PC-3 (cell line): ENCODE measurements around the gene MOB1B. TPM values are rescaled to one million over a fixed set of nuclear protein-coding genes. Genes with fewer than 3 reads are reported as not detected.

Experiments used
- ATAC-seq: fragments of 200-7000 bp; cut with Tn5 transposase; 2 replicates; pipeline ENCODE4 v1.9.1; 2020; ENCODE audit warnings: mild to moderate bottlenecking, moderate library complexity
- BruUV-seq: library from RNA; stranded (reverse); fragments of 400-500 nt; replicated peaks from 2 replicates; lab custom pipeline; 2021; lab: Mats Ljungman, UMichigan
- CTCF ChIA-PET: fragments of 300-600 bp; sonication (Branson Sonifier 250); formaldehyde crosslinking; loops from one replicate; lab custom pipeline; 2022; ENCODE audit warnings: antibody characterized with exemption; lab: Charles Lee
- POLR2A ChIA-PET: fragments of 300-600 bp; sonication (Branson Sonifier 250); formaldehyde crosslinking; loops from one replicate; lab custom pipeline; 2022; ENCODE audit warnings: antibody characterized with exemption; ENCODE audit not compliant: unreplicated experiment; lab: Charles Lee
- DNase-seq: peaks from one replicate; pipeline ENCODE4 v3.0.0-alpha.2; 2015
- H2AFZ ChIP-seq: fragments of 300-600 bp; sonication (generic); 2 replicates; pipeline ENCODE4 v1.6.0; 2016; ENCODE audit warnings: antibody characterized with exemption, low read length
- H3F3A ChIP-seq: fragments of 300-600 bp; sonication (generic); one replicate; pipeline ENCODE4 v1.6.0; 2017; ENCODE audit warnings: antibody characterized with exemption, low read length, control low read depth, mild to moderate bottlenecking; ENCODE audit not compliant: unreplicated experiment
- H3K27ac ChIP-seq: fragments of 300-600 bp; sonication (generic); 2 replicates; pipeline ENCODE4 v1.5.1; 2016; ENCODE audit warnings: mild to moderate bottlenecking, low read length
- H3K27me3 ChIP-seq: fragments of 300-600 bp; sonication (generic); 2 replicates; pipeline ENCODE4 v1.6.1; 2016; ENCODE audit warnings: low read length, mixed read lengths
- H3K36me3 ChIP-seq: fragments of 300-600 bp; sonication (generic); 2 replicates; pipeline ENCODE4 v1.6.1; 2016; ENCODE audit warnings: low read depth, mixed run types, low read length, mixed read lengths
- H3K4me1 ChIP-seq: fragments of 300-600 bp; sonication (generic); 2 replicates; pipeline ENCODE4 v1.5.1; 2016; ENCODE audit warnings: low read length; ENCODE audit not compliant: insufficient read depth
- H3K4me2 ChIP-seq: fragments of 300-600 bp; sonication (generic); 2 replicates; pipeline ENCODE4 v1.6.0; 2016; ENCODE audit warnings: low read length
- H3K4me3 ChIP-seq: fragments of 300-600 bp; sonication (generic); 2 replicates; pipeline ENCODE4 v1.5.1; 2016; ENCODE audit warnings: mild to moderate bottlenecking, low read length, mixed read lengths
- H3K79me2 ChIP-seq: fragments of 300-600 bp; sonication (generic); 2 replicates; pipeline ENCODE4 v1.6.1; 2017; ENCODE audit warnings: low read length, mixed read lengths
- H3K9ac ChIP-seq: fragments of 300-600 bp; sonication (generic); 2 replicates; pipeline ENCODE4 v1.6.0; 2016; ENCODE audit warnings: mild to moderate bottlenecking, low read length
- H3K9me2 ChIP-seq: fragments of 300-600 bp; sonication (generic); replicated peaks from 2 replicates; pipeline ENCODE4 v1.6.1; 2016; ENCODE audit warnings: mixed run types, low read length, mixed read lengths
- H3K9me3 ChIP-seq: fragments of 300-600 bp; sonication (generic); 2 replicates; pipeline ENCODE4 v1.6.1; 2016; ENCODE audit warnings: low read length, mixed read lengths
- H4K20me1 ChIP-seq: fragments of 300-600 bp; sonication (generic); 2 replicates; pipeline ENCODE4 v1.6.1; 2016; ENCODE audit warnings: low read length, mixed read lengths
- CTCF ChIP-seq: fragments of 300-600 bp; sonication (generic); conservative IDR thresholded peaks from 2 replicates; pipeline ENCODE4 v1.5.1; 2017; ENCODE audit warnings: antibody characterized with exemption, low read depth, mild to moderate bottlenecking, low read length
- EZH2 ChIP-seq: fragments of 300-600 bp; sonication (generic); IDR thresholded peaks from one replicate; pipeline ENCODE4 v1.6.1; 2017; ENCODE audit warnings: antibody characterized with exemption, mild to moderate bottlenecking, low read length; ENCODE audit not compliant: unreplicated experiment
- EZH2phosphoT487 ChIP-seq: fragments of 300-600 bp; sonication (generic); IDR thresholded peaks from 2 replicates; pipeline ENCODE4 v1.6.1; 2018; ENCODE audit warnings: mild to moderate bottlenecking, antibody characterized with exemption, low read length, borderline replicate concordance
- intact Hi-C: fragments of 100-400 bp; cut with micrococcal nuclease; formaldehyde crosslinking; loops from 2 replicates; pipeline ENCODE4 v1.9.0; 2023
- total RNA-seq: library from RNA; depleted of rRNA; stranded (reverse); fragments of >200 nt; gene quantifications from 2 replicates; pipeline ENCODE4 v1.2.3, GENCODE V29; 2014

The MOB1B gene
- total RNA-seq, 1 experiment from 2014 or later = 11.4 TPM

DNA sequence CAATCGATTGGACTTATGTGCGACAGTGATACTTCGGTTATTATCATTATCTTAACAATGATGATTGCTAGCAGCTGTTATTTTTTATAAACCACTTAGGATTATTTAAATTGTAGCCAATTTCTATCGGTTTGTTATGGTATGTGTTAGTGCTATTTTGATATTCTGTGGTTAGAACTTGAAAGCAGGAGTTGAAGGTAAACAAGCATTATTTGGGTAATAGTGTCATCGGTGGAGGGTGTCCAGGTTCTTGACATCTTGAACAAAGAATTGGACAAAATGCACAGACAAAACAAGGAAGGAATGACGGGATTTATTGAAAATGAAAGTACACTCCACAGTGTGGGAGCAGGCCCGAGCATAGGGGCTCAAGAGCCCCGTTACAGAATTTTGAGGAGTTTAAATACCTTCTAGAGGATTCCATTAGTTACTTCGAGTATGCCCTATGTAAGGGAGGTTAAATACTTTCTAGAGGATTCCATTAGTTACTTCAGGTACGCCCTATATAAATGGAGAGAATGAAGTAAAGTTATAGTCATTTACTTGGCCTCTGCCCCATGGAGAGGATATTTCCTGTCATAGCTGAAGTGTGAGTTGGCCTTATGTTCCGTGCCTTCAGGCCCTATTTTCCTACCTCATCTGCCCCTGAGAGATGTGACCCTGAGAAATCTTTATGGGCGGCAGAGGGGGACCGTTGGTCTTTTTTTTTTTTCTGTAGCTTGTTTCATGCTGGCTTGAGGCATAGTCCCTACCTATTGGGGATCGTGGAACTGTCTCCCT, 13.1 kb downstream of the MOB1B start:
- Histone ChIP-seq H2AFZ (peak overlapping the region; percentile 71), H3K79me2 (peaks cover 75% of the 10 kb centered on the region), H3K4me2 (peak overlapping the region; percentile 85), H4K20me1 (no peaks in the 10 kb centered on the region), H3K4me1 (peaks cover 24% of the 10 kb centered on the region), H3K4me3 (peak overlapping the region; percentile 65), H3K36me3 (no peaks in the 10 kb centered on the region; the same call in 1 of the 2 replicates), H3K9me3 (no peaks in the 10 kb centered on the region), H3K9ac (peak overlapping the region; percentile 30), H3K9me2 (no peaks in the 10 kb centered on the region), H3K27ac (peak overlapping the region; percentile 64), H3K27me3 (no peaks in the 10 kb centered on the region), H3F3A (no peaks in the 10 kb centered on the region)
- TF ChIP-seq EZH2phosphoT487 (no peak), EZH2 (no peak), CTCF (no peak)
- DNase-seq = peak; percentile 88
- TSS peak; percentile 8 for BruUV-seq
- ATAC-seq = peak; percentile 85
- intact Hi-C loops = no loop called here
- CTCF ChIA-PET = interaction anchor here (0.6 to 0.7 kb wide), 3 partner anchors 28 to 78 kb away, joined by 4 to 5 read pairs (median 5); partner anchors contain the start of gene DCK
- POLR2A ChIA-PET = interaction anchor here (0.5 kb wide), 1 partner anchor 231 kb away, joined by 3 read pairs; no protein-coding TSS in a partner anchor

DNA sequence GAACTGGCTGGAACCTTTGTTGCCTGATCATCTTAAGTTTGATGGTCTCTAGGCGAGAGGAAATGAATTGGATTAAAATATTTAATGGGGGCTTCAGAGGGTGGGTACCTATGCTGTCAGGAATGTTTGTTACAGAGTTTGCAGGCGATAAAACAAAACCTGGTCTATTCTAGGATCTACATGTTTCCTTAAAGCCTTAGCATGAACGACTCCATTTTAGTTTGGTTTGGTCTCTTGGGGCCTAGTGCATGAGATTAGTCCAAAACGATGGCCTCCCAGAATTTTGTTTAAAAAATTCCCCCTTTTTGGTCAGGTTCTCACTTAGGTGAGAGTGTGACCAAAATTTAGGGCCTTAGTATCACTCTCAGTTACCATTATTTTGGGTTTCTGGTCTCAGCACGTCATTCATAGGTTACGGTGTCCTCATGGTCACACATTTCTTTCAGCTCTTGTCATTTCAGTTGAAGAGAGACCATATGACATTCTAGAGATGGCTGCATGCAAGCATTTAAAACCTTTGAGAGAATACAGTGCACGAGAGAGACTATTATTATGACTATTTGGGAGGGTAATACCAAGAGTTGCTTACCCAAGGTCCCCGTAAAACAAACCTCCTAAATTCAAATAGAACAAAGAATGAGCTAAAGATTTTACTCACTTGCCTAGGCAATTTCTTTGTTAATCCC, 13.8 kb downstream of the MOB1B start:
- Histone ChIP-seq H3K4me2 (peak overlapping the region; percentile 85), H3K9me2 (no peaks in the 10 kb centered on the region), H2AFZ (peak overlapping the region; percentile 71), H3K9ac (no peak overlapping the region), H4K20me1 (no peaks in the 10 kb centered on the region), H3K79me2 (peaks cover 83% of the 10 kb centered on the region), H3K9me3 (no peaks in the 10 kb centered on the region), H3K4me3 (peak overlapping the region; percentile 65), H3F3A (no peaks in the 10 kb centered on the region), H3K36me3 (no peaks in the 10 kb centered on the region; the same call in 1 of the 2 replicates), H3K4me1 (peaks cover 24% of the 10 kb centered on the region), H3K27me3 (no peaks in the 10 kb centered on the region), H3K27ac (peak overlapping the region; percentile 64)
- TF ChIP-seq EZH2phosphoT487 (no peak), EZH2 (no peak), CTCF (no peak)
- ATAC-seq = no peak
- CTCF ChIA-PET = interaction anchor here (0.6 kb wide), 2 partner anchors 52 to 78 kb away, joined by 4 to 5 read pairs; partner anchors contain the start of gene DCK
- intact Hi-C loops = no loop called here
- POLR2A ChIA-PET = no interaction called here
- DNase-seq = no peak
- BruUV-seq = no TSS peak
